ENCODE results near the gene SYNGAP1.
A peak's percentile ranks its signal among the peaks of the same experiment; 100 is the strongest.
"Not testable (repeated sequence)": the region's sequence is repeated elsewhere in the genome, so short reads cannot be mapped to it uniquely, and the experiment has no call there.

SYNGAP1 gene

DNA sequence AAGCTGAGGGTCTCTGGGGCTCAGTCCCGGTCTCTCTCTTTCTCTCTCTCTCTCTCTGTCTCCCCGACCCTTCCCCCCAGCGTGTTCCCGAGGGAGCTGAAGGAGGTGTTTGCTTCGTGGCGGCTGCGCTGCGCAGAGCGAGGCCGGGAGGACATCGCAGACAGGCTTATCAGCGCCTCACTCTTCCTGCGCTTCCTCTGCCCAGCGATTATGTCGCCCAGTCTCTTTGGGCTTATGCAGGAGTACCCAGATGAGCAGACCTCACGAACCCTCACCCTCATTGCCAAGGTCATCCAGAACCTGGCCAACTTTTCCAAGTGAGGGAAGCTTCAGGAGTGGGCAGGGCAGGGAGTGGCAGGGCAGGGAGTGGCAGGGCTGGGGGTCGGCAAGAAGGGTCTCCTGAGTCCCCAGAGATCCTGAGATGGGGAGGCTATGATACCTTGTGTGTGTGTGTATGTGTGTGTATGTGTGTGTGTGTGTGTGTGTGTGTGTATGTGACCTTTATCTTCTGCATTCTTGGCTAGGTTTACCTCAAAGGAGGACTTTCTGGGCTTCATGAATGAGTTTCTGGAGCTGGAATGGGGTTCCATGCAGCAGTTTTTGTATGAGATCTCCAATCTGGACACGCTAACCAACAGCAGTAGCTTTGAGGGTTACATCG lies 20.9 kb downstream of the SYNGAP1 start:
- no peak for DNase-seq

DNA sequence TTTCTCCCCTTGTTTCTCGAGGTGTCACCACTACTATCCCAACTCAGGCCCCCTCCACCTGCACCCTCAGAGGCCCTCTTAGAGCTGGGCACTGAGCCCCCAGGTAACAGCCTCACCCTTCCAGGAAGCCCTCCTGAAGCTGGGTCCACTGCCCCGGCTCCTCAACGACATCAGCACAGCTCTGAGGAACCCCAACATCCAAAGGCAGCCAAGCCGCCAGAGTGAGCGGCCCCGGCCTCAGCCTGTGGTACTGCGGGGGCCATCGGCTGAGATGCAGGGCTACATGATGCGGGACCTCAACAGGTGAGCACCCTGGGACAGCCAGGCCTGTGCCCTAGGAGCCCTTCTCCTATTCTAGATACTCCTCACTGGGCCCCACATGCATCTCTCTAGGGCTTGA lies 21.6 kb downstream of the SYNGAP1 start:
- DNase-seq = no peak

DNA sequence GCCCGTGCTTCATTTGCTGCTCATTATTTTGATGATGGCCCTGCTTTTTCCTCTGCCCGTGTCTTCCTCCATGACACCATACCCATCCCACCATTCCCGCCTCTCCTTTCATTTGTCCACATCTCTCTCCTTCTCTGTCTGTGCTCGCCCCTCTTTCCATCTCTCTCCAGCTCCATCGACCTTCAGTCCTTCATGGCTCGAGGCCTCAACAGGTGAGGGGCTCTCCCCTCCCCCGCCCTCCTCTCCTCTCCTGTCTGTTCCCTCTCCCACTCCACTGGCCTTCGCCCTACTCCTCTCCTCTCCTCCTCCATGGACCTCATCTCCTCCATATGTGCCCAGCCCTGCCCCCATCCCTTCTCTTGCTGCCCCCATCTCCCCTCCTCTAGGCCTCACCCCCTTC lies 22.4 kb downstream of the SYNGAP1 start:
- no peak for DNase-seq

DNA sequence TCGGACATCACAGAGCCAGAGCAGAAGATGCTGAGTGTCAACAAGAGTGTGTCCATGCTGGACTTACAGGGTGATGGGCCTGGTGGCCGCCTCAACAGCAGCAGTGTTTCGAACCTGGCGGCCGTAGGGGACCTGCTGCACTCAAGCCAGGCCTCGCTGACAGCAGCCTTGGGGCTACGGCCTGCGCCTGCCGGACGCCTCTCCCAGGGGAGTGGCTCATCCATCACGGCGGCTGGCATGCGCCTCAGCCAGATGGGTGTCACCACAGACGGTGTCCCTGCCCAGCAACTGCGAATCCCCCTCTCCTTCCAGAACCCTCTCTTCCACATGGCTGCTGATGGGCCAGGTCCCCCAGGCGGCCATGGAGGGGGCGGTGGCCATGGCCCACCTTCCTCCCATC lies 23.2 kb downstream of the SYNGAP1 start:
- no peak for DNase-seq

DNA sequence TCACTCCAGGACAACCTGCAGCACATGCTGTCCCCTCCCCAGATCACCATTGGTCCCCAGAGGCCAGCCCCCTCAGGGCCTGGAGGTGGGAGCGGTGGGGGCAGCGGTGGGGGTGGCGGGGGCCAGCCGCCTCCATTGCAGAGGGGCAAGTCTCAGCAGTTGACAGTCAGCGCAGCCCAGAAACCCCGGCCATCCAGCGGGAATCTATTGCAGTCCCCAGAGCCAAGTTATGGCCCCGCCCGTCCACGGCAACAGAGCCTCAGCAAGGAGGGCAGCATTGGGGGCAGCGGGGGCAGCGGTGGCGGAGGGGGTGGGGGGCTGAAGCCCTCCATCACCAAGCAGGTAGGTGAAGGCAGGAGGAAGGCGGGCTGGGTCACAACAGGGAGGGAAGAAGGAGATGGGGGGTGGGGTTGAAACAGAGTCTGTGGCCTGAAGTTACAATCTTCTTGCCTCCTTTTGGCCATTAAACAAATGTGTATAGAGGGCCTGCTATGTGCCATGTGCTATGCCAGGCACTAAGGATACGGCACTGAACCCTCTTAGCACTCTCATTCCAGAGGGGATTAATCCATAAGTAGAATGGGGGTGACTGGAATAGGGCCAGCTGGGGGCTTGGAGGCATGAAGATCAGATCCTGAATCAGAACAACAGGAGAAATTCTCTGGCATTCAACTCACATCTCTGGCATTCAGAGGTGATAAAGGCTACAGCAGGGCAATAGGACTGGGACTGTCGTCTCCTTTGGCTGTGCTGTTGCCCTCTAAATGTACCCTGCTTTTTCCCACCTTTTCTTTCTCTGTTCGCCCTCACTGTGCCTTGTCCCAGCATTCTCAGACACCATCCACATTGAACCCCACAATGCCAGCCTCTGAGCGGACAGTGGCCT lies 24.0 kb downstream of the SYNGAP1 start:
- DNase-seq = no peak

DNA sequence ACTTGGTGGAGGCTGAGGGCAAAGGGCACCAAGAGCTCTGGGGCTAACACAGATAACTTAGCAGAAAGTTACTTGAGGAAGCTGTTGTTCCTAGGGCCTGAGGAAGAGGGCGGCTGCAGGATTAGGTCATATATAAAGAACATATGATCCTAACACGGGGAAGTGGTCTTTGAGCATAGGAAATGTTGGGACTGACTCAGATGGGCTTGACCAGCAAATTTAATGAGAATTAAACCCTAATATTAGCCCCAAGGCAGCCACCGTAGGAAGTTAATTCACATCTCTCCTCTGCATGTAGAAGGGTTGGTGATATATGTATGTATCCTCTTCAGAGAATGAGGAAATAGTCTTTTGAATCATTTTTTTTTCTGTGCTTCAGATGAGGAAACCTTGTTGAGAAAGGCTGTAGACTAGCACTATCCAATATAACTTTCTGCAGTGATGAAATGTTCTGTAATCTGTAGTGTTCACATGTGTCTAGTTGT lies 25.3 kb downstream of the SYNGAP1 start:
- DNase-seq = no peak

DNA sequence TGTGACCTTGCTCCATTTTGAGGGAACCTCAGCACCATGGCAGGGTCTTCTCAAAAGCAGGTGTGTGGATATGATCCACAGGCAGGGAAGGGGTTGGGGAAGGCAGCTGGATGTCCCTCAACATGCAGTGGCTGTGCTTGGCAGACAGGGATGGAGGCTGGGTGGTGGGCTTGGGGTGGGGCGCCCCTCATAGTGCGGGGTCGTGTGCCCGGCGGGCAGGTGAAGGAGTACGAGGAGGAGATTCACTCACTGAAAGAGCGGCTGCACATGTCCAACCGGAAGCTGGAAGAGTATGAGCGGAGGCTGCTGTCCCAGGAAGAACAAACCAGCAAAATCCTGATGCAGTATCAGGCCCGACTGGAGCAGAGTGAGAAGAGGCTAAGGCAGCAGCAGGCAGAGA lies 26.5 kb downstream of the SYNGAP1 start:
- no peak for DNase-seq

DNA sequence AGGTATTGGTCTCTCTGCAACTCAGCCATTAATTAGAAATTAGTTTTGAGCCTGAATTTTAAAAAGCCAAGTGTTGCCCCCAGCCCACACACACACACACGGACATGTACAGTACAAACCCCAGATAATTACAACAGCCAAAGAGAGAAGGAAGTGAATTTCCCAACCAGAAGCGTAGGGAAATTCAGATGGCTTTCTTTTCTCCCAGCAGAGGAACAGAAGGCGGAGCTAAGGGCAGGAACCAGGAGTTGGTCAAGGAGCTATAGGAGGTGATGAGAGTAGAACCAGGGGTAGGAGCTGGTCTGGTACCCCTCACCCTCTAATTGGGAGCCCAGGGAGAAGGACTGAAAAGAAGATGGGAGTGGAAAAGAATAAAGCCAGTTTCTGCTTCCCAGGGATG lies 30.6 kb downstream of the SYNGAP1 start:
- no peak for DNase-seq

DNA sequence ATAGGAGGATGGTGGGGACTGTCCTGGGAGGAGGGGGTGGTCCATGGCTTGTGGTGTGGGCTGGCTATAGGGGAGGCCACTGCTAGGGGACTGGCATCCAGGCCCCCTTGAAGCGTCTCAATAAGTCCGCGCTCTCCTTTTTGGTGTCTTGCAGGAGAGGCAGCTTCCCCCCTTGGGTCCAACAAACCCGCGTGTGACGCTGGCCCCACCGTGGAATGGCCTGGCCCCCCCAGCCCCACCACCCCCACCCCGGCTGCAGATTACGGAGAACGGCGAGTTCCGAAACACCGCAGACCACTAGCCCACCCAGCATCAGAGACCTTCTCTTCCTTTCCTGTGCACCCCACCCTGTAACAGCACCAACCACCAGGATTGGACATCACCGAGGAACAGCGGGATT lies 31.7 kb downstream of the SYNGAP1 start:
- DNase-seq = no peak

DNA sequence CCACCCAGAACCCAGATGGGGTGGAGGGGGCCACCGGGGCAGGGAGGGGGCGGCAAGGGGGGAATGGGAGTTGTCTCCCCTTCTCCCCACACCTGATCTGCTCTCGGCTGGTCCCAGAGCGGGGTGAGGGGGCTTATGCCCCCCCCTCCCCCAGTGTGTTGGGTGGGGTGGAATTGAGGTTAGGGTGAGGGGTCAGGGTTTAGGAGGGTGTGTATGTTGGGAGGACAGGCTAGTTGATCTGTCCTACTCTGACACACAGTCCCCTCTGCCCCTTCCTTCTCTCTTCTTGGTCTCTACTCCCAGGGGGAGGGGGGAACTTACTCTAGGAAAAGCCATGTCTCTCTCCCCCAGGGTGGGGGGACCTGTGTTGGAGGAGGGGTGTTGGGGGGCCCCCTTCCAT lies 32.6 kb downstream of the SYNGAP1 start:
- no peak for DNase-seq

DNA sequence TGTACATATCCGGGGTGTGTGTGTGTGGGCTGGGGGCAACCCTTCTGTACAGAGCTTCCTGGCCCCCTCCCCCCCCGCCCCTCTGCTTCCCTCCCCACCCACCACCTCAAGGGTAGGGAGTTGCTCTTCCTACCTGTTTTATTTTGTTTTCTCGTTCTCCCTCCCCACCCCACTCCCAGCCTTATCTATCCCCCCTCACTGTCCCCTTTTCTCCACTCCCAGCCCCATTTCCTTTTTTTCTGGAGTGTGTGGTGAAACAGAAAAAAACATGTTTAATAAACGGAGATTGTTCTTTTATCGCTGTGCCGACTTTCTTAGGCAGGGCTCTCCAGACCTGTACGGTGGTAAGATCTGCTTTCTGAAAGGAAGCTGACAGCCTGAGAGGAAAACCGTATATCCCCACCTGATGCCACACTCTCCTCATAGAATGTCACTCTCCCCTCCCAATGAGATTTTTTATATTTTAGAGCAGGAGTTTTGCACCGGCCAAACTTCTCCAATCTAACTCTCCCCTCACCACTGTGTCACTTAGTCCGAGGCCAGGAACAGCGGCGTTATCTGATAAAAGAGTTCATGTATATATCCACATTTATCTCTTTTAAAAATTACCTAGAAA lies 33.6 kb downstream of the SYNGAP1 start:
- DNase-seq = no peak

DNA sequence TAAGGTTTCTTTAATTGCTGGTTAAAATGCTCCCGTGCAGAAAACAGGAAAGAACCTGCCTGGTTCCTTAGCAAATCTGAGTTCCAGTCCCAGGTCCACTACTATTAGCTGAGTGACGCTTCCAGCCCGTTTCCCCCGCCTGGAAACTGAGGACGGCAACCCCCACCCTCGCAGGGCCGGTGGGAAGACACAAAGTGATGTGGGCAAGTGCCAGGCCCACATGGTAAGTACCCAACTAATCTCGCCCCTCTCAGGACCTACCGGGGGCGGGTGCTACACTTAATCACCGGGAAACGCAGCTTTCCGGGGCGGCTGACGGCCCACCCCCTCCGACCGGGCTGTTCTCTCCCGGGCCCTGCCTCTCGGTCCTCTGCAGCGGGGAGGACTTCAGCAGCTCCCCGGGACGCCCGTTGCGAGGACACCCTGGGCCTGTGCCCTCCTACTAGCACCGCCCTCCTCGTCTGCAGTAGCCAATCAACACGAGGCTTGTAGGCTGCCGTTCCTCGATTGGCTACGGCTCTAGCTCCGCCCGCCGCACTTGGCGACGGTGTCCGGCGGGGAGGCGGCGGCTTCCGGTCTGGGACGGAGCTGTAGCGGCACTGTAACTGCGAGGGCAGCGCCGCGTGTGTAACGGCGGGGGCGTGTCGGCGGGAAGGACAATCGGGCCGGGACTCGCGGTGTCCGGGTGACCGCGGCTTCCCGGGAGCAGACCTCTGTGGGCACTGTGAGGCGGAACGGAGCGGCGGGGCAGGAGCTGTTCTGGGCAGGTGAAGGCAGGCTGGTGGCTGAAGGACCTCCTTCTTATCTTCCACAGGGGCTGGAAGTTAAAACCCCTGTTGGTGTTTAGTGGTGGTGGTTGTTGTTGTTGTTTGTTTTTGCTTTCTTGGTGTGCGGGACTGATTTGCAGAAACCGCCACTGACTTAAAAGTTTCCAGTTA lies 34.4 kb downstream of the SYNGAP1 start, which contains the start of gene ZBTB9:
TSS of gene ZBTB9 (plus strand) at position 568 of the 938 bp plus-strand sequence. CDS start 525 bp downstream, outside the sequence.
- peak; percentile 95 for DNase-seq

DNA sequence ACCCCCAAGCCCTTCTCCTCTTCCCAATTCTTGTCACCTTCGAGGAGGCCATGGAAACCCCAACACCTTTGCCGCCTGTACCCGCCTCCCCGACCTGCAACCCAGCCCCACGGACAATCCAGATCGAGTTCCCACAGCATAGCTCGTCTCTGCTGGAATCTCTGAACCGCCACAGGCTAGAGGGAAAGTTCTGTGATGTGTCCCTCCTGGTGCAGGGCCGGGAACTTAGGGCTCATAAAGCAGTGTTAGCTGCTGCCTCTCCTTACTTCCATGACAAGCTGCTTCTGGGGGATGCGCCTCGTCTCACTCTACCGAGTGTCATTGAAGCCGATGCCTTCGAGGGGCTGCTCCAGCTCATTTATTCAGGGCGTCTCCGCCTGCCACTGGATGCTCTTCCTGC lies 35.2 kb downstream of the SYNGAP1 start:
- no peak for DNase-seq

DNA sequence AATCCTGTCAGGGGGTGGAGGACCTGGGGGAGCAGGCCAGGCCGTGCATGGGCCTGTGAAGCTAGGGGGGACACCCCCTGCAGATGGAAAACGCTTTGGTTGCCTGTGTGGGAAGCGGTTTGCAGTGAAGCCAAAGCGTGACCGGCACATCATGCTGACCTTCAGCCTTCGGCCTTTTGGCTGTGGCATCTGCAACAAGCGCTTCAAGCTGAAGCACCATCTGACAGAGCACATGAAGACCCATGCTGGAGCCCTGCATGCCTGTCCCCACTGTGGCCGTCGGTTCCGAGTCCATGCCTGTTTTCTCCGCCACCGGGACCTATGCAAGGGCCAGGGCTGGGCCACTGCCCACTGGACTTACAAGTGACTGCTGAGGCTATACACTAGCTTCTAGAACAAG lies 36.3 kb downstream of the SYNGAP1 start:
- no peak for DNase-seq

DNA sequence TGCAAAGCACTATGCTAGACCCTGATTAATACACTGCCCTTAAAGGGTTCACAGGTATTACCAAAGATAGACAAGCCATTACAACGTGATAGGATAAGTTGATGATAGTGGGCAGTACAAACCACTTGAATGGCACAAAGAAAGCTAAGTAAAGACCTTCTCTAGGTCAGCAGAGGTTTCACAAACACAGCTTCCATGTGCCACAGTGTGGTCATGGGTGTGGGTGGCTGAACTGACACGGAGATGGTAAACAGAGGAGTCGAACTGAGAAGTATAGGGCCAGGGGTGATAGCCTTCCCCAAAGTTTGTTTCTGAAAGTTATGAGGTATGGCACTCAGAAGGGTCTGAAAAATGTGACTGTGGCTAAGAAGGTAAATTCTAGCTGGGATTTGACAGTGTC lies 38.8 kb downstream of the SYNGAP1 start:
- DNase-seq = no peak

DNA sequence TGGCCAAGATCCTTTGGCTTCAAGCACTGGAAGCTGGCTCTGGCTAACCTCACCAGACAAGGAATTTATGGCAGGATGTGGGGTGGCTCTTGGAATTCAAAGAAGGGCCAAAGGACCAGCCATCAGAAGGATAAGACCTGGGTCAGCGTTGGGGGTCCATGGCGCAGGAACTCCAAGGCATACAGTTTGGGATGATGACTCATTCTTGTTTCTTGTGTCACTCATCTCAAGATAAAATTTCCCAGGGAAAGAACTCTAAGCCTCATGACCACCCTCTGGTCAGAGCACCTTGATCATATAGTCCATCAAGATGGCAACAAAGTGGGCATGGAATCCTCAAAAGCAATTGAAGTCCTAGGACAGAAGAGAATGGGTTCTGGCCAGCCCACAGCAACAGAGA lies 39.4 kb downstream of the SYNGAP1 start:
- DNase-seq = no peak

DNA sequence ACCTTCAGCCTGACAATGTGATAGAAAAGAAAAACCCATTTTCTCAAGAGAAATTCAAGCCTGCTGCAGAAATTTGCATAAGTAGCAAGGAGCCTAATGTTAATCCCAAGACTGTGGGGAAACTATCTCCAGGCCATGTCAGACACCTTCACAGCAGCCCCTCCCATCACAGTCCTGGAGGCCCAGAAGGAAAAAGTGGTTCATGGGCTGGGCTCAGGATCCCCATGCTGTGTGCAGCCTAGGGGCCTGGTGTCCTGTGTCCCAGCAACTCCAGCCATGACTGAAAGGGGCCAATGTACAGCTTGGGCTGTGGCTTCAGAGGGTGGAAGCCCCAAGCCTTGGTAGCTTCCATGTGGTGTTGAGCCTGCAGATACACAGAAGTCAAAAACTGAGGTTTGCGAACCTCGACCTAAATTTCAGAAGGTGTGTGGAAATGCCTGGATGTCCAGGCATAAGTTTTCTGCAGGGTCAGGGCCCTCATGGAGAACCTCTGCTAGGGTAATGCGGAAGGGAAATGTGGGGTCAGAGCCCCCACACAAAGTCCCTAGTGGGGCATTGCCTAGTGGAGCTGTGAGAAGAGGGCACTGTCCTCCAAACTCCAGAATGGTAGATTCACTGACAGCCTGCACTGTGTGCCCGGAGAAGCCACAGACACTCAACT lies 46.3 kb downstream of the SYNGAP1 start:
- DNase-seq = no peak

DNA sequence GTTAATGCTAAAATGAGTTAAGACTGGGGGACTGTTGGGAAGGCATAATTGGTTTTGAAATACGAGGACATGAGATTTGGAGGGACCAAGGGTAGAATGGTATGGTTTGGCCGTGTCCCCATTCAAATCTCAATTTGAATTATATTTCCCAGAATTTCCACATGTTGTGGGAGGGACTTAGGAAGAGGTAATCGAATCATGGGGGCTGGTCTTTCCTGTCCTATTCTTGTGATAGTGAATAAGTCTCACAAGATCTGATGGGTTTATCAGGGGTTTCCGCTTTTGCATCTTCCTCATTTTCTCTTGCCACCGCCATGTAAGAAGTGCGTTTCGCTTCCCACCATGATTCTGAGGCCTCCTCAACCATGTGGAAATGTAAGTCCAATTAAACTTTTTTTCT lies 47.2 kb downstream of the SYNGAP1 start:
- DNase-seq = no peak

DNA sequence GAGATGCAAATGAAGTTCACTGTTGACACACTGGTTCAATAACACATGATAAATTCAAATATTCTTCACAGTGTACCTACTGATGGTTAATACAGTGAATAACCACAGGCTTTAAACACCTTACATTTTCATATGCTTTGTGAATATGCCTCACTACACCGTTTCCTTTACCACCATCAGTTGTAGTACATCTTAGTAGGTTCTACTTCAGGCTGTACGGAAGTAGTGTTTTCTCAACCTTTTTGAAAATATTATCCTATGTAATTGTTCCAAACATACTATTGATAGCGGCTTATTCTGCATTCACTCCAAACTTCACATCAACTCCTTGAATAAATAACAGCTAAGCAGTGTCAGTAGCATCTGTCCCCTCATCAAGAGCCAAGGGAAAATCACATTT lies 49.8 kb downstream of the SYNGAP1 start:
- no peak for DNase-seq

DNA sequence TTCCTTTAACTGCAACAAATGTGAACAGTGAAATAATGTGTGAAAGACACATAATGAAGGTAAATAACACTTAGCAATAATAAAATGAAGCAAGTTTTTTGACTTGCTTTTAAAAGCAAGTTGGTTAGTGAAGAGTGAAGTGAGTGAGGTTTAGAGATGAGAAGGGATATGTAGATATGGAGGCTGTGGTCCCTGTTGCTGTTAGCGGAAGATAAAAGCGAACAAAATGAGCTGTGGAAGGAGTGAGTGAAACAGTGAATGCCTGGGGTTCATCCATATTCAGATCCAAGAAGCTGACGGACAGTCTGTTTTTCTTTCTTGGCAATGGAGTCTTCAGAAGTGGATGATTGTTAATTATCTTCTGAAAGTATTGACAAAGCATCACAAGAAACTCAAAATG lies 58.0 kb downstream of the SYNGAP1 start:
- DNase-seq = no peak

DNA sequence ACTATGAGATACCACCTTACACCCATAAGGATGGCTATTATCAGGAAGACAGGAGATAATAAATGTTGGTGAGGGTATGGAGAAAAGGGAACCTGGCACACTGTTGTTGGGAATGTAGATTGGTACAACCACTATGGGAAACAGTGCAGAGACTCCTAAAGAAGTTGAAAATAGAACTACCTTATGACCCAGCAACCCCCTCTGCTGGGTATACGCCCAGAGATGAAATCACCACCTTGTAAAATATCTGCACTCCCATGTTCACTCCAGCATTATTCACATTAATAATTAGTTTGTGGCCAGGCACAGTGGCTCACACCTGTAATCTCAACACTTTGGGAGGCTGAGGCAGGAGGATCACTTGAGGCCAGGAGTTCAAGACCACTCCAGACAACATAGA lies 61.3 kb downstream of the SYNGAP1 start:
- no peak for DNase-seq

DNA sequence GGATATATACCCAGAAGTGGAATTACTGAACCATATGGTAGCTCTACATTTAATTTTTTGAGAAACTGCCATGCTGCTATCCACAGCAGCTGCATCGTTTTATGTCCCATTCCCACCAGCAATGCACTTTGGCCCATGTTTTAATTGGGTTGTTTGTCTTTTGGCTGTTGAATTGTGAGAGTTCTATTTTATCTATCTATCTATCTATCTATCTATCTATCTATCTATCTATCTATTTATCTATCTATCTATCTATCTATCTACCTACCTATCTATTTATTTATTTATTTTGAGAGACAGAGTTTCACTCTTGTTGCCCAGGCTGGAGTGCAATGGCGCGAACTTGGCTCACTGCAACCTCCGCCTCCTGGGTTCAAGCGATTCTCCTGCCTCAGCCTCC lies 62.8 kb downstream of the SYNGAP1 start:
- not testable (repeated sequence) for DNase-seq

All from fibroblast of skin of right biceps (primary cell).